Measurements from ENCODE around the gene MAP2K6.

Gene MAP2K6

DNA sequence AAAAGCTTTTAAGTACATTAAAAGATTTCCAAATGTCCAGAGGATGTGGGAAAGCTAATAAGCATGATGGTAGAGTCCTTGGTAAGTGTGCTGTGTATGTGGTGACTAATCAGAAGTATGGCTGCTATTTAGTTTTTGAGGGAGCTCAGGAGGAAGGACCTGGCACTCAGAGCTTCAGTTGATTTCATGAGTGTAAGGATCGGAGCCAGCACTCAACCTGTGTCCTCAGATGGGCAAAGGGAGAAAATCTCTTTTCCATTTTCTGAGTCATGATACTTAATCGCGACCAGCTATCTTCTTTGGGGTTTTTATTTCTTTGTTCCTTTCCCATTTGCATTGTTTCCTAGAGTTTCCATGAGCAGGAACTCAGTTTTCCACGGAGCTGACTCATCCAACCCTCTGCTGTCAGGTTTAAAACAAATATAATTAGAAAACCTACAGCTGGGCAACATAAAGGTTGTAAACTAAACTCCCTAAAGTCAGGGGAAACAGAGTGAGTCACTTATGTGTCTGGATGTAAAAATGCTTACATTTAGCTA lies 125.4 kb downstream of the MAP2K6 start:
- no peak for DNase-seq

GRCh38 chr17:69540356-69540755 lies 125.9 kb downstream of the MAP2K6 start:
- DNase-seq = no peak

- DNase-seq = no peak
These were observed 132.7 kb downstream of the MAP2K6 start for GRCh38 chr17:69547230-69547629.

- no peak for DNase-seq
These were observed 133.4 kb downstream of the MAP2K6 start for GRCh38 chr17:69547947-69548346.

GRCh38 chr17:69551212-69552010 lies 136.9 kb downstream of the MAP2K6 start:
- DNase-seq = no peak

DNA sequence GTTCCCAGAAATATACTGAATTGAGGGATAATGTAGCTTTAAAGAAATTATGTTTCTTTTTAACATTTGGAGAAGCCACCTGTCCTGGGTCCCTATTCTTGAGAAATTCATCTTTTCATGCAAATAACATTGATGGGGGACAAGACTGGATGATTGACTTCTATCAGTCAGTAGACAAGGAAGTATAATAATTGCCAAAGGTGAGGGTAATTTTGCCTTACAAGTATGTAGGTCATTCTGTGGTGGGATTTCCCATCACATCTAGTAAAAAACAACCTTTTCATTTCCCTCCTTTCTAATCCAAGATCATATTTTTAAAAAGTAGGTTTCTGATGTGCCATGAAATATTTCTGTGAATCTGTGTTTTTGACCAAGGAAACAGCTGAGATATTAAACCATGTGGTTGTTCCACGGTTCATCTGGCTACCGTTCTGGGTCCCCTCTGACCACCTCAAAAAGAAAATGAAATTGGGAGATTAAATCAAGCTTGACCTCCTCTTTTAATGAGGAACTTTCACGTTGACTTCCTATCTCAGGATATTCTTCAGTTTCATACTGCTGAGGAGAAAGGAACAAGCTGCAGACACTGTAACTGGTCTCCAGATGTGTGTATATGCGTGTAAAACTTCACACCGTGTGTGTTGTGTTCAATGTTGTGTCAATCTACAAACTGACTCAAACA lies 138.6 kb downstream of the MAP2K6 start:
- no peak for DNase-seq

GRCh38 chr17:69555056-69555455 lies 140.6 kb downstream of the MAP2K6 start:
- no peak for DNase-seq

- no peak for DNase-seq
These were observed 142.8 kb downstream of the MAP2K6 start for GRCh38 chr17:69557339-69557738.

- DNase-seq = no peak
These were observed 144.3 kb downstream of the MAP2K6 start for GRCh38 chr17:69558796-69559195.

GRCh38 chr17:69560987-69561441 lies 146.5 kb downstream of the MAP2K6 start:
- no peak for DNase-seq

DNA sequence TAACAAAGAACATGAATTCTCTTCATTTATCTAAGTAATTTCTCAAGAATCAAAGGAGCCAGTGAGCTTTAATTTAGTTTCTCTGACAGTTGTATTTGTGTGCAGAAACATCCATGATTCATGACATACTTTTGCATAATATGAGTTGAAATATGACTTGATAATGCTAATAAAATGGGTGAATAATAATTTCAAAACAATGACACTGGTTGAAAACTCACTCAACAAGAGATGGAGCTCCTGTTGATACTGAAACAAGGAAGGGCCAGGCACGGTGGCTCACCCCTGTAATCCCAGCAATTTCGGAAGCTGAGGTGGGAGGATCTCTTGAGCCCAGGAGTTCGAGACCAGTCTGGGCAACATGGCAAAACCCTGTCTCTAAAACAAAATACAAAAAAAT lies 147.0 kb downstream of the MAP2K6 start:
- DNase-seq = no peak

- DNase-seq = no peak
These were observed 150.9 kb downstream of the MAP2K6 start for GRCh38 chr17:69565447-69565846.

GRCh38 chr17:69567130-69567529 lies 152.6 kb downstream of the MAP2K6 start:
- no peak for DNase-seq

DNA sequence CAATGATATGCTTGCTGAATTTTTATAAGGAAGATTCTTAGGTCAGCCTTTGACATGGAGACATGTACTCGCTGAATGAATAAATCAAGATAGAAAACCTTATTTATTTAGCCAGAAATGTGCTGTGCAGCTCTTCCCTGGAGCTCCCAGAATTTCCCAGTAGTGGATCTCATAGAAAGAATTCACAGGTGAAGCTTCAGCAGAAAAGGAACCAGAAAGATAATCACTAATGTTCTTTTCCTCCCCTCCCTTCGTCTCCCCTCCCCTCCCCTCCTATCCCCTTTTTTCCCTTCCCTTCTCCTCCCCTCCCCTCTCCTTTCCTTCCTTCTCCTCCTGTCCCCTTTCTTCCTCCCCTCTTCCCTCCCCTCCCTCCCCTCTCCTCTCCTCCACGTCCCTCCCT lies 158.2 kb downstream of the MAP2K6 start:
- DNase-seq = no peak

DNA sequence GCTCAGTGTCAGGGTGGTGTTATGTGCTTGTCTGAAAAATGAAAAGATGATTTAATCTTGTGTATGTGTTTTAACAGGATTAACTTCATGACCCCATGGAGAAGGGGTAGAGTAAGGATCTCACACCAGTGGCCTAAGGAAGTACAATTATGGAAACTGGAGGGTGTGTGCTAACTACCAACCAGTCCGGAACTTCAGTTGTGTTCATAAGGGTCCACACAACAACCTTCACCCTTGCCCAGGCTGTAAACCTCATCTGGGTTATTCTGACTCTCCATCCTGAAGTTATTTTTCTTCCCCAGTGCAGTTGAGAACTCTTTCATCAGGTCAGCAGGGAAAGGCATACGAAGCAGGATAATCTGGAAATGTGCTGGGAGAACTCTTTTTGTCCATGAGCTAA lies 158.9 kb downstream of the MAP2K6 start:
- no peak for DNase-seq

GRCh38 chr17:69574257-69575197 lies 160.0 kb downstream of the MAP2K6 start:
- no peak for DNase-seq

- no peak for DNase-seq
These were observed 160.9 kb downstream of the MAP2K6 start for GRCh38 chr17:69575346-69575761.

DNA sequence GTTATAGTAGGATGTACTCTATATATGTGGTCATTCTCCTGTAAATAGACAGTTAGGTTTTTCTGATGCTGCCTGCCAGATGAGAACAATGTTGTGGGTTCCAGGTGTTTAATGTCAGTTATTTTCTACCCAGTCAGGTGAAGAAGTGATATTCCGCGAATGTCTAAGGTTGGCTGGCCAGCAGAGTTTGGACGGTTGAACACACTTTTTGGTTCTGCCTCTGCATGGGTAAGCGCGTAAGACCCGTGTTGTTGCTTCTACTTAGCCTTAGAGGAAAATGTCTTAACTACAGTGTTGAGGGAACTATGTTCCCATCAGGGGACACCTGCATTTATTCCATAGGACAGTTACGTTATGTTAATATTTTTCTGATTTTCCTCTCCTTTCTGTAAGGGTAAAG lies 162.6 kb downstream of the MAP2K6 start:
- no peak for DNase-seq

- DNase-seq = no peak
These were observed 164.0 kb downstream of the MAP2K6 start for GRCh38 chr17:69578385-69578936.

GRCh38 chr17:69579961-69580677 lies 165.6 kb downstream of the MAP2K6 start:
- no peak for DNase-seq

DNA sequence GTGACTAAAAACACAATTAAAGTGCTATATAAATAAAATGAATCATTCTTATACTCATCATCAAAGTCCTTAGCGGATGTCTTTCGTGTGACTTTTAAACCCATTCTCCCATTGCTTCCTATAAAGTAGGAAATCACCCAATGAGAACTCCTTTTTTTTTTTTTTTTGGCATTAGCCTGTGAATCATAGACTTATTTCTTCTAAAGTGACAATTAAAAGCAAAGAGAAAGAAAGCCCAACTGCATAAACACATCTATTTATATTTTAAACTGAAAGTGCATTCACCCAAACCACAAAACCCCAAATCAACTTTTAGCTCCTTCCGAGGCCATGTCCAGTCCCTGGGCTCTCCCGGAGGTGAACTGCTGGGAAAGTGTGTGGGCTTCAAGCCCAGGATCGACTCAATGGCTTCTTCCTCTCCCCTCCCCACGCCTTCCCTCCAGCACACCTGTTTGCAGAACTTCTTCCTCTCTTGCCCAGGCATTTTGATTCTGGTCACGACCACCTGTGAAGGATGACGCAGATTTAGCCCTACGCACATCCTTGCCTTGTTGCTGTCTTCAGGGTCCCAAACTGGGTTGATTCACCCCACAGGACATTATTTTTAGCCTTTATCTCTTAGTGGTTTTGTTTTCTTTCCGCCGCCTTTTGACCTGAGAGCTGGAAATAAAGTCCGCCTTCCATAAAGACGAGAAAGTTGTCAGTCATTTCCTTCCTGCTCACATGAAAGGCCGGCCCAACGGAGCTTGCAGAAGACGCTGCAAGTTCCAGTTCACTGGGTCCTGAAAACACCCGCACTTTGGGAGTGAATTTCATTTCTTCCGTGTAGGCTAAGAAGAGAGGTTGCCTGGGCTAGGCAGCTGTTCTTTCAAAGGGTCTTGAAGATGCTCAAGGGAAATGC lies 166.8 kb downstream of the MAP2K6 start:
- no peak for DNase-seq
